ENCODE data around the gene TP53BP2.
"Not testable (repeated sequence)": the region's sequence is repeated elsewhere in the genome, so short reads cannot be mapped to it uniquely, and the experiment has no call there.

The TP53BP2 gene

DNA sequence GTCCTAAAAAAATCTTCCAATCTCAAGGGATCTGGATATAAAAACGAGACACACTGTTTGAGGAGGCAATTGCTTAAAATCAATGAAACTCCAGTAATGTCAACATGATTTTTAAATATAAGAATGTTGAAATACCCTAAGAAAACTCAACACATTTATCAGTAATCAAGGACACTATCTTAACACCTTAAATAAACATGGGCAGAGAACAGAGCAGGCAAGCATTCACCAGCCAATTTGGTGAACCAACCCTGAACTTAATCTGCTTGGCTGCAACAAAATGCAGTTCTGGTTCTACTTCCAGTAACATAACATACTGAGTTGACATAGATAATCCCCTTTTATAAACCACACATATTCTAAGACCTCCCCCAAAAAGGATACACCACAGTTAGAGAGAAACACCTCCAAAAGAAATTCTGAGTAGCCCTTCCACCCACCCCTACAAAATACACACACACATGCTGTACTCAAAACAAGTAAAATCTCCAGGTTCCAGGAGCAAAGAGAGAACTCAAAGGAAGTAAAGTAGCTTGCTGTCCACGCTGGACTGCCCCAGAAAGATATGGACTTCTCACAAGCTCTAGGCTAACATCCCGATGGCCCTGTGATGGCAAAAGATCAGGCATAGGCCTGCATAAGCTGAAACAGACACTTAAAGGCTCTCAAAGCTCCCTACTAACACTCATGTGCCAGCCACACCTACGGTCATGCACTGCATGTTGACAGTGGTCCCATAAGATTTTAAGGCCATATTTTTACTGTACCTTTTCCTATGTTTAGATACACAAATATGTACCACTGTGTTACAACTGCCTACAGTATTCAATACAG lies 30.5 kb downstream of the TP53BP2 start:
- CTCF ChIA-PET, result interaction anchor here (0.6 kb wide), 1 partner anchor 1104 kb away, joined by 3 read pairs; no protein-coding TSS in a partner anchor
- no peak for DNase-seq (ENCODE audit: low spot score)
- TF ChIP-seq CTCF (conservative IDR thresholded peaks at IDR 0.05; ENCODE audit: low read depth), result no peak
- POLR2A ChIA-PET (ENCODE audit: low non-redundant PET), result no interaction called here
- H3K27ac ChIP-seq, result no peak overlapping the region

DNA sequence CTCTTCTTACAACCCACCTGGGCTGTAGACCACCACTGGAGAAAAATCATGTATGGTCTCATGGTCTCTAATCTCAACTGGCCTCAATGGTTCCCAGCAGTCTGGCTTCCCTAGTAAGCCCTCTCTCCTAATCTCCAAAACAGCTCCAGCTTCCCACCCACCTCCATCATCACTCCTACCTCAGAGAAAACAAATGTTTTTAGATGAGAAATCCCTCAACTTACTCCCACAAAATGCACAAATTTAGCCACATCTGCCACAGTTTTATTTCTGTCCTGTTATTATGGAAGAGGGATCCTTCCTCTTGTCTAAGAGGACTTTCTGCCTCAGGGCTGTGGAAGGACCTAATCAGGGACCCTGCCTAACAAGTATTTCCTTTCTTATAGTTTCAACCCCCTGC lies 32.1 kb downstream of the TP53BP2 start:
- POLR2A ChIA-PET (ENCODE audit: low non-redundant PET), result no interaction called here
- no peak for TF ChIP-seq CTCF (conservative IDR thresholded peaks at IDR 0.05; ENCODE audit: low read depth)
- no peak for DNase-seq (ENCODE audit: low spot score)
- H3K27ac ChIP-seq, result no peak overlapping the region
- CTCF ChIA-PET, result no interaction called here

DNA sequence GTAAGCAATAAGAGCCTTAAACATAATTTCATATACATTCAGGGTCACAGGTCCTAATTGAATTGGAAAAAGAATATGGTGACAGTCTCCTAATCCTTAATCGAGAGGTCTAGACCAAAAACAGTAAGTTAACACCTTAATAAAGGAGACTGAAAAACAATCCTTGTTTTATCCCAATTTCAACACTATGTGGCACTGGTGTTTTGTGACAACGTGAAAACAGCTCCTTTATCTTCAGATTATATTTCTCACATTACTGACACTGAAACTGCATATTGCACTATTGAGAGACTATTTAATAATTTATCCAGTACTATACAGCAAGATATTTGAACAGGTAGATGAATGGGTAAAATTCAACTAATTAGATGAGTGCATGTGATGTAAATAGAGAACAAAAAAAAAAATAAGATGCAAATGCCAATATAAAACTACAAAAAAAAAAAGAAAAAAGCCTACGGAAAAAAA lies 34.1 kb downstream of the TP53BP2 start:
- no peak overlapping the region for H3K27ac ChIP-seq
- peak; percentile 19 for DNase-seq (ENCODE audit: low spot score)
- TF ChIP-seq CTCF (conservative IDR thresholded peaks at IDR 0.05; ENCODE audit: low read depth), result peak; percentile 64
- ChIA-PET CTCF (interaction anchor here (0.7 to 1.6 kb wide), 5 partner anchors 9 to 524 kb away, joined by 3 to 10 read pairs (median 3); partner anchors contain the start of gene TP53BP2), POLR2A (ENCODE audit: low non-redundant PET) (no interaction called here)

DNA sequence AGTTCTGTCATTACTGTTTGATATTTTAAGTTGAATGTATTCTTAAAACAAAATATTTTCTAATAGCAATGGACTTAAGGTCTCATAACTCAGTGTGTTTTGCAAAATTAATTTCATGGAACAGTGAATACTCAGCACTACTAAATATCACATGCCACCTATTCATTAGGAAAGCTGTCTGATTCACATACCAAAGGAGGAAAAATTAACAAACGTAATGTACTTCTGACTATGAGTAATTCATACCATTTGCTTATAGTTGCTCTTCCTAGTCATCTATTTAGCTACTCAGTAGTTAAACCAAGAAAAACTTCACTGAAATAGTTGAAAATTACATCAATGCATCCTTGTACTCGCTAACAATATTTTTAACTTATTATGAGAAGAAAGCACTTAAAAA lies 35.2 kb downstream of the TP53BP2 start:
- CTCF ChIA-PET, result no interaction called here
- POLR2A ChIA-PET (ENCODE audit: low non-redundant PET), result no interaction called here
- DNase-seq (ENCODE audit: low spot score), result no peak
- TF ChIP-seq CTCF (conservative IDR thresholded peaks at IDR 0.05; ENCODE audit: low read depth), result no peak
- H3K27ac ChIP-seq, result no peak overlapping the region

DNA sequence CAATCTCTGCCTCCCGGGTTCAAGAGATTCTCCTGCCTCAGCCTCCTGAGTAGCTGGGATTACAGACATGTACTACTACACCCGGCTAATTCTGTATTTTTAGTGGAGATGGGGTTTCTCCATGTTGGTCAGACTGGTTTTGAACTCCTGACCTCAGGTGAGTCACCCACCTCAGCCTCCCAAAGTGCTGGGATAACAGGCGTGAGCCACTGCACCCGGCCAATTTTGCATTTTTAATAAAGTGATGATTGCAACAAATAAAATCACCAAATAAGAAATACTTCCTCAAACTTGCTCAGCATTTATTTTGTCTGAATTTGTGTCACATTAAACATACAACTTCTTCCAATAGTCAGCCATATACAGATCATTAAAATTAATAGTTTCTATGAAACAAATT lies 35.8 kb downstream of the TP53BP2 start:
- H3K27ac ChIP-seq; POLR2A ChIA-PET (ENCODE audit: low non-redundant PET); CTCF ChIA-PET; DNase-seq (ENCODE audit: low spot score): not testable (repeated sequence)

DNA sequence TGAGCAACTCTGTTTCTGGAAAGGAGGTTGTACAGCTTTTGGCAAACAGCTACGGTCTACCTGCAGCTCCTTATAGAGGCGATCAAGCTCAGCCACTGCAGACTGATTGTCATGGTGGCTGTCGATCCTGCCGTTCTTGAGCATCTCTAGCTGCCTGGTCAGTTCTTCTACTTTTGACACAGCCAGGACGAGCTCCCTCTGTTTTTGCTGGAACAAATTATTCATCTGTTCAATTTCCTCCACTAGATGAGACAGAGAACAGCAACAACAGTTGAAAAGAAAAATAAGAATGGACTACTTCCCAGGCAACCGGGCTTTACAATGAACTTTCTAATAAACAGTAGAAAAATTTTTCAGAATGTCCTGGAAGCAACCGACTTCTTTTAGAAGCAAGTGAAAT lies 42.5 kb downstream of the TP53BP2 start:
- CTCF ChIA-PET, result no interaction called here
- no peak for DNase-seq (ENCODE audit: low spot score)
- POLR2A ChIA-PET (ENCODE audit: low non-redundant PET), result no interaction called here
- H3K27ac ChIP-seq, result no peak overlapping the region
- no peak for TF ChIP-seq CTCF (conservative IDR thresholded peaks at IDR 0.05; ENCODE audit: low read depth)

DNA sequence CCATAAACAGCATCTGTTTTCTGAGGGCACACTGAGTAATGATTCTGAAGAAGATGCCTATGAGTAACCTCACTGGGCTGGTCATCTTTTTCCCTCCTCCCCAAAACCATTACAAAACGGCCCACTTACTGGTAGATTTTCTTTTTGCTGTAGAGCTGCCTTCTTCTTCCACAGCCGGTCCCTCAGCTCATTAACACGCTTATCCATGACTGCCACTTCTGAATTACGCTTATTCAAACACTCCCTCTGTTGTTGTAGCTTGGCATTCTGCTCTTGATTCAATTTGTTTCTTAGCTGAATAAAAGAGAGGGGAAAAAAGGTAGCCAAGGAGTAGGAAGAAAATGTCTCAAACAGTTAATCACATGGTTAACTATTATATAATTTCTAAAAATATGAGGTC lies 43.1 kb downstream of the TP53BP2 start:
- DNase-seq (ENCODE audit: low spot score), result no peak
- no peak for TF ChIP-seq CTCF (conservative IDR thresholded peaks at IDR 0.05; ENCODE audit: low read depth)
- ChIA-PET POLR2A (ENCODE audit: low non-redundant PET) (no interaction called here), CTCF (no interaction called here)
- no peak overlapping the region for H3K27ac ChIP-seq

All from RWPE1 (cell line).